Measurements from ENCODE around the gene PRKG1. TPM values are rescaled to one million over a fixed set of nuclear protein-coding genes. Genes with fewer than 3 reads are reported as not detected.

Gene PRKG1
- total and polyA plus RNA-seq, 2 of the 4 experiments (the other 2 are of a cell fraction) = 3.5 to 18.3 TPM

DNA sequence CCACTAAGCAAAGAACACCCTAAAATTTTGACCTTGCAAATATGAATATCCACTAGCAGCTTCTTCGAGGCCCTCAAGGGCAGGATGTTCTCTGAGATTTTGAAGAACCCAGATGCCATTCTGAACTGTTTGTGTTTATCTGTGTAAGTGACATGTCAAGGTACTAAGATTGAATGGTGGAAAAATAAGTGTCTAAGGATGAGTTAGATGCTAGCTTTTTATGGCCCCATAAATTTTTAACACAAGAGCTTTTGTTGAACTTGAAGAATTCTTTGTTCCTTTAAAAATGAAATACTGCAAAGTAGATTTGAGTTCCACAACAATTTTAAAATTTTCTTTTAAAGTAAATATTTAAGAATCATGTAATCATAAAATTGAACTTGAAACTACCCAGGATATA lies 365.4 kb downstream of the PRKG1 start:
- no peak overlapping the region for H3K9ac ChIP-seq (ENCODE audit: low read depth, low read length)
- H3K27me3 ChIP-seq (ENCODE audit: control insufficient read depth, insufficient read depth, low read length) = no peaks in the 10 kb centered on the region
- intact Hi-C loops (cut with micrococcal nuclease) = no loop called here
- H3K4ac ChIP-seq (ENCODE audit: low read depth, low read length) = no peak overlapping the region
- no peaks in the 10 kb centered on the region; the same call in 1 of the 2 replicates for H4K20me1 ChIP-seq (ENCODE audit: insufficient read depth, low read length)
- no peak overlapping the region for H4K91ac ChIP-seq (ENCODE audit: insufficient read depth, low read depth, low read length)
- no peaks in the 10 kb centered on the region for H3K4me1 ChIP-seq (ENCODE audit: control insufficient read depth, insufficient read depth, low read length)
- H4K8ac ChIP-seq (ENCODE audit: low read depth in 2 of 2, low read length in 2 of 2) = no peak overlapping the region
- no TSS peak for BruUV-seq (replicated peaks)
- WGBS, 2 experiments (ENCODE audit: extremely low coverage in 2 of 2, insufficient read length in 1 of 2) = no CpG with 5 or more reads among the region's 1 CpG
- dilution Hi-C loops (cut with HindIII; ENCODE audit: low sequenced_read_pairs, unreplicated experiment) = no loop called here
- no peak overlapping the region for H3K14ac ChIP-seq (replicated peaks; ENCODE audit: low read depth, low read length)
- in situ Hi-C loops (cut with MboI; ENCODE audit: low sequenced_read_pairs) = no loop called here
- DNase-seq = no peak
- H3K23ac ChIP-seq (ENCODE audit: low read depth, low read length) = no peak overlapping the region
- ChIA-PET POLR2A (ENCODE audit: unreplicated experiment) (no interaction called here), CTCF (interaction anchor here (1.0 kb wide), 1 partner anchor 17 kb away, joined by 3 read pairs; no protein-coding TSS in a partner anchor)
- H2BK20ac ChIP-seq (ENCODE audit: low read depth, low read length) = no peak overlapping the region
- H3K56ac ChIP-seq (ENCODE audit: extremely low read depth, insufficient read depth, low read length) = no peak overlapping the region
- H3K18ac ChIP-seq (ENCODE audit: low read depth, low read length) = no peak overlapping the region
- no peak overlapping the region for H2BK120ac ChIP-seq (ENCODE audit: low read depth, low read length)
- no peak overlapping the region for H2AFZ ChIP-seq (replicated peaks; ENCODE audit: low read length, poor library complexity)
- H2AK9ac ChIP-seq (replicated peaks; ENCODE audit: low read depth, low read length, poor library complexity) = no peak overlapping the region
- H4K5ac ChIP-seq (ENCODE audit: low read depth, low read length) = no peak overlapping the region
- no peaks in the 10 kb centered on the region for H3K9me1 ChIP-seq (ENCODE audit: insufficient read depth, low read length)
- H3K27ac ChIP-seq (ENCODE audit: insufficient read depth, low read length) = no peak overlapping the region
- H2BK5ac ChIP-seq (ENCODE audit: low read depth, low read length, poor library complexity, severe bottlenecking) = no peak overlapping the region
- H3K79me1 ChIP-seq (ENCODE audit: low read depth in 1 of 2, low read length in 2 of 2) = peaks cover 3 to 12% of the 10 kb centered on the region in 2 experiments; a peak in 3 of 4 replicates
- no peak overlapping the region for H2BK15ac ChIP-seq (ENCODE audit: low read depth, low read length)
- TF ChIP-seq MXI1 (IDR thresholded peaks at IDR 0.05; ENCODE audit: borderline replicate concordance, low read depth, low read length) = no peak
- H3K36me3 ChIP-seq (ENCODE audit: control insufficient read depth, insufficient read depth, low read length) = no peaks in the 10 kb centered on the region
- no peak for ATAC-seq (ENCODE audit: low read depth)
- H3K4me2 ChIP-seq (ENCODE audit: low read depth, low read length) = no peak overlapping the region
- H3K9me3 ChIP-seq (ENCODE audit: control insufficient read depth, insufficient read depth, low read length) = no peaks in the 10 kb centered on the region
- no peak overlapping the region for H3K4me3 ChIP-seq (ENCODE audit: insufficient read depth, low read depth, low read length)
- no peak overlapping the region for H2AK5ac ChIP-seq (ENCODE audit: low read depth, low read length)
